Progenitor cell of endocrine pancreas (in vitro differentiated cells): ENCODE measurements around the gene ANGPTL7. TPM values are rescaled to one million over a fixed set of nuclear protein-coding genes. Genes with fewer than 3 reads are reported as not detected.
"Not testable (repeated sequence)": the region's sequence is repeated elsewhere in the genome, so short reads cannot be mapped to it uniquely, and the experiment has no call there.

Experiments used
- DNase-seq: peaks from one replicate; pipeline ENCODE4 v3.0.0; 2021; ENCODE audit warnings: low spot score; ENCODE audit not compliant: unreplicated experiment
- H3K27ac Mint-ChIP-seq: 2 replicates; pipeline ENCODE4 v1.8.0; 2021; ENCODE audit warnings: mild to moderate bottlenecking, moderate library complexity, mixed read lengths
- H3K27me3 Mint-ChIP-seq: 2 replicates; pipeline ENCODE4 v1.8.0; 2021; ENCODE audit warnings: mixed read lengths
- H3K36me3 Mint-ChIP-seq: 2 replicates; pipeline ENCODE4 v1.8.0; 2022; ENCODE audit warnings: mixed read lengths; ENCODE audit not compliant: insufficient read depth
- H3K4me1 Mint-ChIP-seq: 2 replicates; pipeline ENCODE4 v1.8.0; 2021; ENCODE audit warnings: low read depth, mixed read lengths
- H3K4me3 Mint-ChIP-seq: 2 replicates; pipeline ENCODE4 v1.8.0; 2021; ENCODE audit warnings: low read depth, mild to moderate bottlenecking, moderate library complexity, mixed read lengths
- H3K9me3 Mint-ChIP-seq: 2 replicates; pipeline ENCODE4 v1.8.0; 2021; ENCODE audit warnings: low read depth, mixed read lengths
- CTCF ChIP-seq: fragments of 200-600 bp; sonication (generic); IDR thresholded peaks from one replicate; pipeline ENCODE4 v1.5.0; 2021; ENCODE audit warnings: antibody characterized with exemption, mild to moderate bottlenecking; ENCODE audit not compliant: unreplicated experiment
- total RNA-seq: library from RNA; stranded (reverse); gene quantifications from 2 replicates; pipeline ENCODE4 v1.2.1, GENCODE V29; 2021

The ANGPTL7 gene
- total RNA-seq, 1 donor from 2014 or later: not detected

GRCh38 chr1:11178021-11179015 lies 10.8 kb upstream of the ANGPTL7 start:
- Mint-ChIP-seq H3K36me3 (peaks cover 10% of the 10 kb centered on the region), H3K4me3 (no peak overlapping the region), H3K4me1 (peaks cover 22% of the 10 kb centered on the region), H3K27me3 (peaks cover 4% of the 10 kb centered on the region), H3K9me3 (no peaks in the 10 kb centered on the region), H3K27ac (no peak overlapping the region)
- no peak for DNase-seq
- no peak for TF ChIP-seq CTCF

- Mint-ChIP-seq H3K27ac (no peak overlapping the region), H3K27me3 (peaks cover 4% of the 10 kb centered on the region), H3K4me3 (no peak overlapping the region), H3K4me1 (peaks cover 22% of the 10 kb centered on the region), H3K36me3 (peaks cover 8% of the 10 kb centered on the region), H3K9me3 (no peaks in the 10 kb centered on the region)
- no peak for TF ChIP-seq CTCF
- DNase-seq: no peak
Measured at GRCh38 chr1:11179125-11179524, 10.0 kb upstream of the ANGPTL7 start.

GRCh38 chr1:11179749-11180148 lies 9.4 kb upstream of the ANGPTL7 start:
- H3K4me1 Mint-ChIP-seq: peaks cover 22% of the 10 kb centered on the region
- H3K9me3 Mint-ChIP-seq, H3K4me3 Mint-ChIP-seq, H3K27ac Mint-ChIP-seq, DNase-seq, H3K27me3 Mint-ChIP-seq, H3K36me3 Mint-ChIP-seq: not testable (repeated sequence)

- no peak for TF ChIP-seq CTCF
Measured at GRCh38 chr1:11180342-11180744, 8.8 kb upstream of the ANGPTL7 start.

GRCh38 chr1:11182884-11183283 lies 6.3 kb upstream of the ANGPTL7 start:
- Mint-ChIP-seq H3K27ac (no peak overlapping the region), H3K9me3 (no peaks in the 10 kb centered on the region), H3K4me3 (no peak overlapping the region), H3K4me1 (peaks cover 22% of the 10 kb centered on the region), H3K27me3 (no peaks in the 10 kb centered on the region), H3K36me3 (peaks cover 11% of the 10 kb centered on the region)
- no peak for TF ChIP-seq CTCF
- DNase-seq: no peak

More at GRCh38 chr1:11180342-11180744, 8.8 kb upstream of the ANGPTL7 start:
- no peaks in the 10 kb centered on the region for H3K9me3 Mint-ChIP-seq
- H3K27me3 Mint-ChIP-seq: peaks cover 4% of the 10 kb centered on the region
- no peak for DNase-seq
- H3K4me3 Mint-ChIP-seq: no peak overlapping the region
- H3K27ac Mint-ChIP-seq: no peak overlapping the region
- H3K4me1 Mint-ChIP-seq: peaks cover 22% of the 10 kb centered on the region
- H3K36me3 Mint-ChIP-seq: peaks cover 12% of the 10 kb centered on the region
